ENCODE data around the gene LINC00237. TPM values are rescaled to one million over a fixed set of nuclear protein-coding genes. Genes with fewer than 3 reads are reported as not detected.

LINC00237 gene
- total RNA-seq, 3 donors from 2014 or later (not counting 1 experiment from before 2014, with no cell fraction given): not detected

DNA sequence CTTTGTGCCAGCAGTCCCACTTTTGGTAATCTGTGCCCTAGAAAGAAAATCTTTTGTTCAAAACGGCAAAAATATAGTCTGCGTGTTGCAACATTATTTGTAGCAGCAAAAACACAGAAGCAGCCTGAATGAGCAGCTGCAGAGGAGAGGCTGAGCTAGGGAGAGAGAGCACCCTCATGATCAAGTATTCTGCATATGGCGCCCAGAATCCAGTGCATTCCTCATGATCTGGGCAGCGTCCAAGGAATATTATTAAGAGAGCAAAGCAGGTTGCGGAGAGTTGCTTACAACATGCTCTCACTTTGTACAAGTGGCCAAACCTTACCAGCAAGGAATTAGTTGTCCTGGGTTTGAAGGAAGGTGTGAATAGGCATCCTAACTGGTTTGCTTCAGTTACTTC, 45.6 kb upstream of the LINC00237 start:
- H3K4me1 ChIP-seq (ENCODE audit: control insufficient read depth, insufficient read depth, low read length): no peaks in the 10 kb centered on the region
- Mint-ChIP-seq H3K9me3 (no peaks in the 10 kb centered on the region), H3K4me1 (no peaks in the 10 kb centered on the region), H3K27ac (no peak overlapping the region), H3K27me3 (ENCODE audit: low read depth in 2 of 2) (no peaks in the 10 kb centered on the region), H3K36me3 (no peaks in the 10 kb centered on the region), H3K4me3 (no peak overlapping the region)
- 95% methylated on average over 5 of the region's 5 CpGs for WGBS (ENCODE audit: insufficient coverage)
- H3K36me3 ChIP-seq (ENCODE audit: control insufficient read depth, insufficient read depth, low read length): peaks cover 5% of the 10 kb centered on the region
- H3K27me3 ChIP-seq (ENCODE audit: control insufficient read depth, insufficient read depth, low read length): no peaks in the 10 kb centered on the region
- no peaks in the 10 kb centered on the region for H3K9me3 ChIP-seq (ENCODE audit: control insufficient read depth, insufficient read depth, low read length)
- DNase-seq (no peak), ATAC-seq (no peak)
- no peak overlapping the region for H3K4me3 ChIP-seq (ENCODE audit: low read length)
- no peak overlapping the region for H3K27ac ChIP-seq (ENCODE audit: low read length)
- TF ChIP-seq, protein P1, sequence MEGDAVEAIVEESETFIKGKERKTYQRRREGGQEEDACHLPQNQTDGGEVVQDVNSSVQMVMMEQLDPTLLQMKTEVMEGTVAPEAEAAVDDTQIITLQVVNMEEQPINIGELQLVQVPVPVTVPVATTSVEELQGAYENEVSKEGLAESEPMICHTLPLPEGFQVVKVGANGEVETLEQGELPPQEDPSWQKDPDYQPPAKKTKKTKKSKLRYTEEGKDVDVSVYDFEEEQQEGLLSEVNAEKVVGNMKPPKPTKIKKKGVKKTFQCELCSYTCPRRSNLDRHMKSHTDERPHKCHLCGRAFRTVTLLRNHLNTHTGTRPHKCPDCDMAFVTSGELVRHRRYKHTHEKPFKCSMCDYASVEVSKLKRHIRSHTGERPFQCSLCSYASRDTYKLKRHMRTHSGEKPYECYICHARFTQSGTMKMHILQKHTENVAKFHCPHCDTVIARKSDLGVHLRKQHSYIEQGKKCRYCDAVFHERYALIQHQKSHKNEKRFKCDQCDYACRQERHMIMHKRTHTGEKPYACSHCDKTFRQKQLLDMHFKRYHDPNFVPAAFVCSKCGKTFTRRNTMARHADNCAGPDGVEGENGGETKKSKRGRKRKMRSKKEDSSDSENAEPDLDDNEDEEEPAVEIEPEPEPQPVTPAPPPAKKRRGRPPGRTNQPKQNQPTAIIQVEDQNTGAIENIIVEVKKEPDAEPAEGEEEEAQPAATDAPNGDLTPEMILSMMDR (IDR thresholded peaks at IDR 0.05): no peak
- intact Hi-C loops (cut with micrococcal nuclease): no loop called here

- Histone ChIP-seq H3K9me3 (ENCODE audit: control insufficient read depth, insufficient read depth, low read length) (no peaks in the 10 kb centered on the region), H3K4me3 (ENCODE audit: low read length) (no peak overlapping the region), H3K27ac (ENCODE audit: low read length) (no peak overlapping the region), H3K4me1 (ENCODE audit: control insufficient read depth, insufficient read depth, low read length) (no peaks in the 10 kb centered on the region), H3K36me3 (ENCODE audit: control insufficient read depth, insufficient read depth, low read length) (peaks cover 5% of the 10 kb centered on the region), H3K27me3 (ENCODE audit: control insufficient read depth, insufficient read depth, low read length) (no peaks in the 10 kb centered on the region)
- no peak overlapping the region for H3K27ac Mint-ChIP-seq
- TF ChIP-seq, protein P1 (IDR thresholded peaks at IDR 0.05): no peak
- ATAC-seq: no peak
- H3K36me3 Mint-ChIP-seq: no peaks in the 10 kb centered on the region
- intact Hi-C loops (cut with micrococcal nuclease): no loop called here
- DNase-seq: no peak
- no peak overlapping the region for H3K4me3 Mint-ChIP-seq
- no peaks in the 10 kb centered on the region for H3K9me3 Mint-ChIP-seq
- H3K4me1 Mint-ChIP-seq: no peaks in the 10 kb centered on the region
- no peaks in the 10 kb centered on the region for H3K27me3 Mint-ChIP-seq (ENCODE audit: low read depth in 2 of 2)
- 96% methylated on average over 9 of the region's 9 CpGs for WGBS (ENCODE audit: insufficient coverage)
These were observed 43.2 kb upstream of the LINC00237 start for GRCh38 chr20:21149344-21149743.

- Mint-ChIP-seq H3K9me3 (no peaks in the 10 kb centered on the region), H3K27ac (no peak overlapping the region), H3K4me1 (no peaks in the 10 kb centered on the region), H3K4me3 (no peak overlapping the region), H3K27me3 (ENCODE audit: low read depth in 2 of 2) (no peaks in the 10 kb centered on the region), H3K36me3 (no peaks in the 10 kb centered on the region)
- Histone ChIP-seq H3K9me3 (ENCODE audit: control insufficient read depth, insufficient read depth, low read length) (no peaks in the 10 kb centered on the region), H3K27ac (ENCODE audit: low read length) (no peak overlapping the region), H3K4me3 (ENCODE audit: low read length) (no peak overlapping the region), H3K27me3 (ENCODE audit: control insufficient read depth, insufficient read depth, low read length) (no peaks in the 10 kb centered on the region), H3K36me3 (ENCODE audit: control insufficient read depth, insufficient read depth, low read length) (peaks cover 5% of the 10 kb centered on the region), H3K4me1 (ENCODE audit: control insufficient read depth, insufficient read depth, low read length) (no peaks in the 10 kb centered on the region)
- intact Hi-C loops (cut with micrococcal nuclease): no loop called here
- DNase-seq: no peak
- ATAC-seq: no peak
- WGBS (ENCODE audit: insufficient coverage): 80% methylated on average over 1 of the region's 1 CpG
- TF ChIP-seq, protein P1 (IDR thresholded peaks at IDR 0.05): no peak
These were observed 41.4 kb upstream of the LINC00237 start for GRCh38 chr20:21147593-21147992.

- Mint-ChIP-seq H3K4me3 (no peak overlapping the region), H3K36me3 (no peaks in the 10 kb centered on the region), H3K4me1 (no peaks in the 10 kb centered on the region), H3K9me3 (no peaks in the 10 kb centered on the region), H3K27ac (no peak overlapping the region), H3K27me3 (ENCODE audit: low read depth in 2 of 2) (no peaks in the 10 kb centered on the region)
- intact Hi-C loops (cut with micrococcal nuclease): no loop called here
- no peaks in the 10 kb centered on the region for H3K4me1 ChIP-seq (ENCODE audit: control insufficient read depth, insufficient read depth, low read length)
- DNase-seq: no peak
- no peaks in the 10 kb centered on the region for H3K27me3 ChIP-seq (ENCODE audit: control insufficient read depth, insufficient read depth, low read length)
- H3K9me3 ChIP-seq (ENCODE audit: control insufficient read depth, insufficient read depth, low read length): no peaks in the 10 kb centered on the region
- ATAC-seq: no peak
- 100% methylated on average over 3 of the region's 4 CpGs for WGBS (ENCODE audit: insufficient coverage)
- H3K36me3 ChIP-seq (ENCODE audit: control insufficient read depth, insufficient read depth, low read length): peaks cover 8% of the 10 kb centered on the region
- H3K4me3 ChIP-seq (ENCODE audit: low read length): no peak overlapping the region
- TF ChIP-seq, protein P1 (IDR thresholded peaks at IDR 0.05): no peak
- no peak overlapping the region for H3K27ac ChIP-seq (ENCODE audit: low read length)
These were observed 40.1 kb upstream of the LINC00237 start for GRCh38 chr20:21146215-21146614.
